Neural crest cell (in vitro differentiated cells): Measurements from ENCODE around the gene TRPM3. TPM values are rescaled to one million over a fixed set of nuclear protein-coding genes. Genes with fewer than 3 reads are reported as not detected.

Experiments
- DNase-seq: peaks from one replicate; pipeline ENCODE4 v3.0.0; 2021; ENCODE audit warnings: low read depth, mixed read lengths, low spot score
- H3K27ac Mint-ChIP-seq: one replicate; pipeline ENCODE4 v1.8.0; 2021; ENCODE audit warnings: mild to moderate bottlenecking, mixed read lengths; ENCODE audit not compliant: unreplicated experiment
- H3K27me3 Mint-ChIP-seq: 2 replicates; pipeline ENCODE4 v1.8.0; 2021; ENCODE audit warnings: low read depth, mild to moderate bottlenecking, mixed read lengths
- H3K36me3 Mint-ChIP-seq: 2 replicates; pipeline ENCODE4 v1.8.0; 2021; ENCODE audit warnings: low read depth, mild to moderate bottlenecking, mixed read lengths
- H3K4me1 Mint-ChIP-seq: 2 replicates; pipeline ENCODE4 v1.8.0; 2021; ENCODE audit warnings: mixed read lengths
- H3K4me3 Mint-ChIP-seq: one replicate; pipeline ENCODE4 v1.8.0; 2021; ENCODE audit warnings: mild to moderate bottlenecking, mixed read lengths
- H3K9me3 Mint-ChIP-seq: 2 replicates; pipeline ENCODE4 v1.8.0; 2021; ENCODE audit warnings: mixed read lengths
- total RNA-seq: library from RNA; stranded (reverse); gene quantifications from 2 replicates; pipeline ENCODE4 v1.2.1, GENCODE V29; 2021
- TF ChIP-seq, protein P1 (sequence below): fragments of 200-600 bp; sonication (generic); conservative IDR thresholded peaks from 2 replicates; pipeline ENCODE4 v1.5.0; 2021; ENCODE audit warnings: antibody characterized with exemption, mild to moderate bottlenecking

The TRPM3 gene
- total RNA-seq, 1 donor from 2014 or later: 1.4 TPM

DNA sequence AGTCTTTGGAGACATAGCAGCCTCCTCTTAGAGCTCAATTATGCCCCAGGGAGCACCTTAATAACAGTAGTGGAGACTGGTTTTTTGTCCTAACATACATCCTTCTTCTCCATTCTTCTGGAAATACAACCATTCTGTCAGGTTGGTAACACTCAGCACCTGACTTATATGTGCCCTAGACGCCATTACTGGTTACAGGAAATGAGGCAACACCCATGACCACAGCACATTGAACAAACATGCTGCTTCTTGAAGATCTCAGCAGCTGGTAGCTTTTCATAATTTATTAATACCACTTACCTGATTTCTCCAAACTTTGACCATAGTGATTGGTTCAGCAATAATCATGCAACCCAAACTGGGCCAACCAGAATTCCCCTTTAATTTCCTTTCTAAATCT, 25.1 kb upstream of the TRPM3 start:
- Mint-ChIP-seq H3K27ac (no peak overlapping the region), H3K36me3 (peaks cover 9% of the 10 kb centered on the region), H3K4me1 (no peaks in the 10 kb centered on the region), H3K4me3 (no peak overlapping the region), H3K27me3 (no peaks in the 10 kb centered on the region), H3K9me3 (peaks cover 10% of the 10 kb centered on the region)
- DNase-seq: no peak
- TF ChIP-seq, protein P1, sequence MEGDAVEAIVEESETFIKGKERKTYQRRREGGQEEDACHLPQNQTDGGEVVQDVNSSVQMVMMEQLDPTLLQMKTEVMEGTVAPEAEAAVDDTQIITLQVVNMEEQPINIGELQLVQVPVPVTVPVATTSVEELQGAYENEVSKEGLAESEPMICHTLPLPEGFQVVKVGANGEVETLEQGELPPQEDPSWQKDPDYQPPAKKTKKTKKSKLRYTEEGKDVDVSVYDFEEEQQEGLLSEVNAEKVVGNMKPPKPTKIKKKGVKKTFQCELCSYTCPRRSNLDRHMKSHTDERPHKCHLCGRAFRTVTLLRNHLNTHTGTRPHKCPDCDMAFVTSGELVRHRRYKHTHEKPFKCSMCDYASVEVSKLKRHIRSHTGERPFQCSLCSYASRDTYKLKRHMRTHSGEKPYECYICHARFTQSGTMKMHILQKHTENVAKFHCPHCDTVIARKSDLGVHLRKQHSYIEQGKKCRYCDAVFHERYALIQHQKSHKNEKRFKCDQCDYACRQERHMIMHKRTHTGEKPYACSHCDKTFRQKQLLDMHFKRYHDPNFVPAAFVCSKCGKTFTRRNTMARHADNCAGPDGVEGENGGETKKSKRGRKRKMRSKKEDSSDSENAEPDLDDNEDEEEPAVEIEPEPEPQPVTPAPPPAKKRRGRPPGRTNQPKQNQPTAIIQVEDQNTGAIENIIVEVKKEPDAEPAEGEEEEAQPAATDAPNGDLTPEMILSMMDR: no peak

DNA sequence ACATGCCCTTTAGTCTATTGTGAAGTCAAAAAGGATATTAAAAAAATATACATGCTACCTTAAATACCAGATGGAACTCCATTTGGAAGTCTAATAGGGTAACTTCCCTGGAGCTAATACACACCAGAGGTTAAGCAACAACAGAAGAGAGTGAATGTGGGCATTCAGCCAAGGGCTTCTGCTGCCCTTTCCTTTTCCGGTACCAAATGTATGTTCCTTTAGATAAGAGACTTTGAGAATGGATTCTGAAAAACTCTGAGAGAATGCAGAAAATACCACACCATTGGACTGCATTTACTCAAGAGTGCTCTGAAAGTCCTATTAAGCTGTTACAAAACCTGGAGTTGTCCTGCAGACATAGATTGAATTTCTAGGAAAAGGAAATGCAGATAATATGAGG, 23.8 kb upstream of the TRPM3 start:
- TF ChIP-seq, protein P1: no peak
- Mint-ChIP-seq H3K27me3 (no peaks in the 10 kb centered on the region), H3K27ac (no peak overlapping the region), H3K9me3 (peaks cover 10% of the 10 kb centered on the region), H3K4me1 (no peaks in the 10 kb centered on the region), H3K4me3 (no peak overlapping the region), H3K36me3 (peaks cover 9% of the 10 kb centered on the region)
- DNase-seq: no peak

DNA sequence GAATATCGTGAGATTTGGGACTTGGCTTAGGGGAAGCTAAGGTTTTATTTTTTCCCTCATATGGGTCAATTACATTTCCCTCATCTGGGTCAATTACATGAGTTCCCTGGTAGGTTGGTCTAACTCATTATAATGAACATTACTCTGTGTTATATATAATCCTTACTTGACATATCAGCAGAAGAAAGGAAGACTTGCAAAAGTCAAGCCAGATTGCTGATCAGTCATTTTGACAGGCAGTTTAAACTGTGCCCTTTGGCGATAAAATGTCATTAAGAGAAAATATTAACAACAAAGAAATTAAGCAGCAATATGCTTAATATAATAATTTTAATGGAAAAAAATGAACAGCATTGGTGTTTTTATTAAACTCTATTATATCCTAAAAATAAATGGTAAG, 23.1 kb upstream of the TRPM3 start:
- Mint-ChIP-seq H3K36me3 (peaks cover 9% of the 10 kb centered on the region), H3K27me3 (no peaks in the 10 kb centered on the region), H3K4me1 (no peaks in the 10 kb centered on the region), H3K4me3 (no peak overlapping the region), H3K9me3 (peaks cover 10% of the 10 kb centered on the region), H3K27ac (no peak overlapping the region)
- no peak for DNase-seq
- TF ChIP-seq, protein P1: no peak

DNA sequence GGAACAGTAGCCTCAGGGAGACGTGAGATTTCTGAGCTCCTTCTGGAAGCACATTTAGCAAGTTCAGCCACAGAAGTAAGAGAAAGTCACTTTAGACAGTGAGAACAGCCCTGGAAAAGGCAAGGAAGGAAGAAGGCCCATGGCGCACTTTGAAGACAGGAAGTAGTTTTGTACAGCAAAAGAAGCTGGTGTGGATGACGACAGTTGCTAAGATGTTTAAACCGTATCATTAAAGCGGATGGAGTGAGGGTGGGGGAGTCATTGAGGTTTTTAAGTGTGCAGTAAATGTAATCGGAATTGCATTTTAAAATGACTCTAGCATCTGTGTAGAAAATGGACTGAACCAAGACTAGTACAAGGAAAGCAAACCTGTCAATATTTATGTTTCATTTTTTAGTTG, 15.3 kb upstream of the TRPM3 start:
- no peaks in the 10 kb centered on the region for H3K4me1 Mint-ChIP-seq
- H3K27me3 Mint-ChIP-seq: no peaks in the 10 kb centered on the region
- TF ChIP-seq, protein P1: no peak
- H3K27ac Mint-ChIP-seq: peak overlapping the region; percentile 1
- peaks cover 2% of the 10 kb centered on the region for H3K9me3 Mint-ChIP-seq
- H3K4me3 Mint-ChIP-seq: no peak overlapping the region
- DNase-seq: no peak
- no peaks in the 10 kb centered on the region for H3K36me3 Mint-ChIP-seq

DNA sequence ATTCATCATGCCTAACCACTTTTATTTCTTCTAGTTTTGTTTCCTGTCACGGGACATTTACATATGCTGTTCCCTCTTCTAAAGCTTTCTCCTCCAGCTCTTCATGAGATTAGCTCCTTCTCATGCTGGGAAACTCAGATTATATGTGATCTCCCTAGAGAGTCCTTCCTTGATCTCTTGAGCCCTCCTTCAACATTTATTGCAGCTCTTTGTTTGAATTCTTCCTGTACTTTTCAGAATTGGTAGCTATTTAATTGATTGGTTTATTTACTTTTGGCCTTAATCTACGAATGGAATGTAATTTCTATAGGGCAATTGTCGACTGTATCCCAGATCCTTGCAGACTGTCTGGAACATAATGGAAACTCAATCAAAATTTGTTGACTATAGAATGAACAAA, 9.7 kb upstream of the TRPM3 start:
- Mint-ChIP-seq H3K27me3 (no peaks in the 10 kb centered on the region), H3K27ac (no peak overlapping the region), H3K36me3 (no peaks in the 10 kb centered on the region), H3K4me3 (no peak overlapping the region), H3K4me1 (no peaks in the 10 kb centered on the region), H3K9me3 (no peaks in the 10 kb centered on the region)
- DNase-seq: no peak
- TF ChIP-seq, protein P1: no peak

DNA sequence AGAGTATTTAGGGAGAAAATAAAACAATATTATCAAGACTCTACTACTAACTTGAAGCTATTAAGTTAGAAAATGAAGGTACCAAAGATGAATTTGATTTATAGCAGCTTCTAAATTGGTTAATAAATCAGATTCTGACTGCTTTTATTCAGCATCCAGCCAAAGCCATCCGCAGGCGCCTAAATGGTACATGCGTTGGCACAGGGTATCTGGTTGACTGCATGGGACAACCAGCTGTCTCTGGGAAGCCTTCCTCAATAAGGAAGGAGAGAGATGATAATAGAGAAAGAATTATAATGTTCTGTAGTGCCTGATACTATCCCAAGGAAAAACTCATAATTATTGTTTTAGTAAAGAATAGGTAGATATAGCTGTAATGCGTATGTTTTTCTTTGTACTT, 9.1 kb upstream of the TRPM3 start:
- no peaks in the 10 kb centered on the region for H3K4me1 Mint-ChIP-seq
- no peak for DNase-seq
- H3K27me3 Mint-ChIP-seq: no peaks in the 10 kb centered on the region
- no peaks in the 10 kb centered on the region for H3K9me3 Mint-ChIP-seq
- TF ChIP-seq, protein P1: no peak
- no peaks in the 10 kb centered on the region for H3K36me3 Mint-ChIP-seq
- no peak overlapping the region for H3K4me3 Mint-ChIP-seq
- H3K27ac Mint-ChIP-seq: no peak overlapping the region
